Measurements from ENCODE around the gene IFNA21.
"Not testable (repeated sequence)": the region's sequence is repeated elsewhere in the genome, so short reads cannot be mapped to it uniquely, and the experiment has no call there.

IFNA21 gene

GRCh38 chr9:21166560-21166959, at the start of gene IFNA21:
Gene IFNA21, minus strand, starts transcription at chr9:21166660. Its CDS starts 48 bp downstream, at chr9:21166612.
- DNase-seq: not testable (repeated sequence)

- DNase-seq: not testable (repeated sequence)
Observed at GRCh38 chr9:21213411-21214326, 47.2 kb upstream of the IFNA21 start.

- DNase-seq: not testable (repeated sequence)
Observed at GRCh38 chr9:21212160-21212559, 45.7 kb upstream of the IFNA21 start.

DNA sequence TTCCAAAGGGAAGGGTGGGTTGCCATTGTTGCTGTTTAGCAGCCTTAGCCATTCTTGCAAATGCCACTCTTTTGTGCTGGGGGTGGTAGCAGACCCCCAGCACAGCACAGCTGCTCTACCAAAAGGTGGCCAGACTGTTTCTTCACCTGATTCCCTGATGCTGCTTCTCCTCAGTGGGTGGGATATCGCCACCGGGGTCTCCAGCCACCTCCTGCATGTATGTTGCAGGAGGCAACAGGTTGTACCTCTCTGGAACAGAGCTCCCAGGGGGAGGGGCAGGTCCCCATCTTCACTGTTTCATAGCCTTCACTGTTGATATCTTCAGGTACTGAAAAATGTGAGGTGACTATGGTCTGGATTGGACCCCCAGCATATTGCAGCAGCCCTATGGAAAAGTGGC, 44.3 kb upstream of the IFNA21 start:
- not testable (repeated sequence) for DNase-seq

DNA sequence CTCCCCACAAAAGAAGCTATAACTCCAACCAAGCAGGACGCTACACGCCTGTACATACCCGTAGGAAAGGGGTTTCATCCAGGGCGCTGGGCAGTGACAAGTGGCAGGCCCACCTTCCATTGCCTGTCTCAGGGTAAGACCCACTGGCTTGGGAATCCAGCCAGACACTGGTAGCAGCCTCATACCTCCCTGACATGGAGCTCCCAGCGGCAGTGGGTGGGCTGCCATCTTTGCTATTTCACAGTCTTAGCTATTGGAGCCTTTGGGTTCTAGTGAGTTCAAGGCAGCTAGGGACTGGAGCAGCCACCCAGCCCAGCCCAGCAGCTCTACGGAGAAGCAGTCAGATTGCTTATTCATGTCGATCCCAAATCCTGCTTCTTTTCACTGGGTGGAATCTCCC, 43.9 kb upstream of the IFNA21 start:
- DNase-seq: no peak

GRCh38 chr9:21207043-21207442, 40.6 kb upstream of the IFNA21 start, which contains the start of gene IFNA10:
Gene IFNA10, minus strand, starts transcription at chr9:21207143. Its CDS starts 46 bp downstream, at chr9:21207097.
- DNase-seq: not testable (repeated sequence)

GRCh38 chr9:21205204-21205603, 38.7 kb upstream of the IFNA21 start:
- DNase-seq: no peak

- not testable (repeated sequence) for DNase-seq
Observed at GRCh38 chr9:21202105-21202504, 35.6 kb upstream of the IFNA21 start, which contains the start of gene IFNA7. Gene IFNA7, minus strand, starts transcription at chr9:21202205. Its CDS starts 40 bp downstream, at chr9:21202165.

- peak; percentile 27 for DNase-seq
Observed at GRCh38 chr9:21194867-21195776, 28.7 kb upstream of the IFNA21 start.

GRCh38 chr9:21187487-21187886, 21.0 kb upstream of the IFNA21 start, which contains the start of gene IFNA4:
Gene IFNA4, minus strand, starts transcription at chr9:21187587. Its CDS starts 56 bp downstream, at chr9:21187531.
- not testable (repeated sequence) for DNase-seq

DNA sequence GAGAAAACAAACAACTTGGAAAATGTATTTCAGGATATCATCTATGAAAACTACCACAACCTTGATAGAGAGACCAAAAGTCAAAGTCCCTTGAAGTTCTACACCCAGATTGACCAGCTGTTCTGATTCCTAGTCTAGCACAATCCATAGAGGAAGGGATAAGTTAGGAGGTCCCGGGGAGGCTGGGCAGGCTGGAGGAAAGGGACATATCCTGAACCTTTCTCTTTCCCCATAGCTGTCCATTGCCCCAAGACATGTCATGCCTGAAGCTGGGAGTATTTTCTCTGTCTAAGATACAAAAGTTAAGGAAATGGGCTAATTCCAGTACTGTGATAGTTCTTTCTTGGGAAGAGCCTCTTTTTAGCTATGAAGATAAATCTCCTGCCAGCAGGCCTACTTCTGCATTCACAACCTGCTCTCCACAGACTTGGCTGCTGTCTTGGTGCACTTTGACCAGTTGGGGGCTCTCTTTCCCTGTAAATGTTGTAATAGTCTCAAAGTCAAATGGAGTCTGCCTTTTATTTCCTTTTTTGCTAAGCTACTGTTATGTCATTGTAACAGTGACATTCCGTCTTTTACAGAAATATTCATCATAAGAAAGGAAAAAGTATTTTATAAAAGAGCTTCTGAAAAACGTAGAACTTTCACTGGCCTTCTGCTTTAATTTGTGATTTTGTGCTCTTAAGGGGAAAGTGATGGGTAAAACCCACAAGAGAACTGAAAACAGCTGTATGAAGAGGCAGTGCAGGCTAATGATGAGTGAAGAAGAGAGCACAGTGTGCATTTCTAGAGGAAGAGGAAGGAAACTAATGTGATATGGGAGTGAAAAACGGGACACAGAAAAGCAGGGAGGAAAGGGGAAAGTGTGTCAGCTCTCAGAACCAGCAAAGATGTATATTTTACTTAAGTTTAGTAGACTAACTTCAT, 16.6 kb upstream of the IFNA21 start:
- DNase-seq: not testable (repeated sequence)

DNA sequence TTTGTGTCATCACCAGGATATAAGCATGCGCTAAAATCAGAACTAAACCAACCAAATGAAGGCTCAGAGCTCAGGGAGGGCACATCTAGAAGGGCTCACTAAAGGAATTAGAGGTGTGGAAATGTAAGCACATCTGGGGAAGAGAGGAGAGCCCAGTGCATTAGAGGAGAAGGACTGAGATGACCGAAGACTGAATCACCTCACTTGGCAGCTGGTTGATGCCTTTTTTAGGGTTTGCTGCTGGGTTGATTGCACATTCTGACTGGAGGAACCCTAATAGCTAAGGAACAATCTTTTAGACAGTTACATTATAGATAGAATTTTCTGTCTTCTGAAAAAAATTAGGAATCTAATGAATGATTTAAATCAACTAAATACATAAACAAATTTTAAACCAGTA, 8.2 kb upstream of the IFNA21 start:
- no peak for DNase-seq

- DNase-seq: no peak
Observed at GRCh38 chr9:21172156-21172555, 5.7 kb upstream of the IFNA21 start.

GRCh38 chr9:21171351-21171750, 4.9 kb upstream of the IFNA21 start:
- no peak for DNase-seq

GRCh38 chr9:21165516-21165915, 944 bp downstream of the IFNA21 start:
- DNase-seq: no peak

GRCh38 chr9:21160178-21160577, 6.3 kb downstream of the IFNA21 start:
- no peak for DNase-seq

DNA sequence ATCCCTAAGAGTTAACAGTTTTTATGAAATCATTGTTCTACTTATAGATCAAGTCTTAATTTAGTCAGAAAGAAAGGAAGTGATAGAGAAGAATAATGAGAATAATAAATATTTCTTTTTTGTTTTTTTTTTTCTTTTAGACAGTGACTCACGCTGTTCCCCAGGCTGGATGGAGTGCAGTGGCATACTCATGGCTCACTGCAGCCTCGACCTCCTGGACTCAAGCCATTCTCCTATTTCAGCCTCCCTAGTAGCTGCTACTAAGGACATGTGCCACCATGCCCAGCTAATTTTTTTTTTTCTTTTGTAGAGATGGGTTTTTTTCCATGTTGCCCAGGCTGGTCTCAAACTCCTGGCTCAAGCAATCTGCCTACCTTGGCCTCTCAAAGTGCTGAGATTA, 11.0 kb downstream of the IFNA21 start:
- no peak for DNase-seq

DNA sequence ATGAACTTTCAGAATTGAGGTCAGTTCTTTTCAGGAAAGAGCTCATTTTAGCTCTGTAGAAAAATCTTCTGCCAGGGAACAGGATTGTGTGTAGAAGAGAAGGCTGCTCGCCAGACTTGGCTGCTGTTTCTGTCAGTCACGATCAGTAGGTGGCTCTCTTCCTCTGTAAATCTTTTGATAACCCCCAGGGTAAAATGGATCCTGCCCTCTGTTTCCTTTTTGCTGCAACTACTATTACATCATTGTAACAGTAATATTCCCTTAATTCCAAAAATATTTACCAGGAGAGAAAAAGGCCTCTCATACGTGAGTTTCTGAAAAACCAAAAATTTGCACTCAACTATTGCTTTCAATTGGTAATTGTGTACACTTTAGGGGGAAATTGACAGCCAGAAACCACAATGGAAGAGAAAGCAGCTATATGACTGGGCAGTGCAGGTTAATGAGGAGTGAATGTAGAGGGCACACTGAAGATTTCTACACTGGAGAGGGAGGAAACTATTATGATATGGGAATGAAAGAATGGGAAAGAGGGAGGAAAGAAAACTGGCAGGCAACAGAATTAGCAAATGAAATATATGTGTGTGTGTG, 12.3 kb downstream of the IFNA21 start:
- no peak for DNase-seq

- DNase-seq: no peak
Observed at GRCh38 chr9:21153336-21154017, 13.0 kb downstream of the IFNA21 start.

DNA sequence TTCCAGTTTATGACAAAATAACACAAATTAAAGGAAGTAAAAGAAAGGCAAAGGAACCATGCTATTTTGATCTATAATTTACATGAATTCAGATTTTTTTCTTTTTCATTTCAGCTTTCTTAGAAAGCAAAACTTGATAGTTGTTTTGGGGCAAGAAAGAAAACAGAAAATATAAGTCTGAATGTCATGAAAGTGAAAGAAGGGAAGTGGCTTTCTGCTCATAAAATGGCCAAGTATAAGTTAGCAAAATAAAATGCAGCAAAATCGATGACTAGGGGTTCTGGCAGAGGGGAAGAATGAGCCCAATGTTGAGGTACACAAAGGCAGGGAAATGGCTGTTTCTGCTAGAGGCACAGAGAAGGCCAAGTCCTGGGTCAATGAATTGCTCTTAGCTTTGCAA, 21.9 kb downstream of the IFNA21 start:
- DNase-seq: no peak

GRCh38 chr9:21141427-21141882, 25.0 kb downstream of the IFNA21 start, which contains the start of gene IFNW1:
Gene IFNW1, minus strand, starts transcription at chr9:21141832. Its CDS starts 262 bp downstream, at chr9:21141570.
- no peak for DNase-seq
